IMR-90 (cell line): Measurements from ENCODE around the gene RPH3AL.

Source experiments
- CEBPB ChIP-seq: IDR thresholded peaks from 2 replicates; pipeline ENCODE4 v1.6.1; 2012; ENCODE audit warnings: low read depth, low read length, improper control_type of control experiment
- NFE2L2 ChIP-seq: fragments of 150-350 bp; IDR thresholded peaks from 2 replicates; pipeline ENCODE4 v1.6.1; 2016; ENCODE audit warnings: low read depth, mild to moderate bottlenecking, low read length
- POLR2A ChIP-seq: IDR thresholded peaks from 2 replicates; pipeline ENCODE4 v1.6.1; 2012; ENCODE audit warnings: mild to moderate bottlenecking, low read depth, low read length
- RFX5 ChIP-seq: IDR thresholded peaks from 2 replicates; pipeline ENCODE4 v1.8.0; 2012; ENCODE audit warnings: low read depth, mild to moderate bottlenecking, low read length, moderate library complexity
- USF2 ChIP-seq: fragments of 150-350 bp; IDR thresholded peaks from 2 replicates; pipeline ENCODE4 v1.6.1; 2017; ENCODE audit warnings: mild to moderate bottlenecking, antibody characterized with exemption, low read length, low read depth
- TF ChIP-seq, protein P1 (sequence below): conservative IDR thresholded peaks from 2 replicates; pipeline ENCODE4 v1.5.1; 2012; ENCODE audit warnings: mild to moderate bottlenecking, low read depth, low read length, improper control_type of control experiment

DNA sequence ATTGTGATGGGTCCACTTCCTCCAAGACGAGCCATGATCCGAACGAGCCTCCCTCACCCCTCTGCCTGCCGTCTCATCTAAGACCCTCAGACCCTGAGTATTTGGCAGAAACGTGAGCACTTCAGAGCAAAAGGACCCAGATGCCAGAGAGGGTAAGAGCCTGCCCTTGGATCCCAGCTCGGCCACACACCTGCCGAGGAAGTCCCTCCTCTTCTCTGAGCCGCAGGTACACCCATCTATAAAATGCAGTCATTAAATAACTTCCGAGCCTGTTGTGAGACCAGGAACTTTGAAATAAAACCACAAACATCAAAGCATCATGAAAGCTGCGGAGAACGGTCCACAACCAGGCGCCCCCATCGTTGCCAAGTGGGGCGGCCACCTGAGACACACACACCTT is 106.4 kb downstream of the RPH3AL start:
- TF ChIP-seq RFX5, result no peak
- no peak for TF ChIP-seq POLR2A
- TF ChIP-seq, protein P1, sequence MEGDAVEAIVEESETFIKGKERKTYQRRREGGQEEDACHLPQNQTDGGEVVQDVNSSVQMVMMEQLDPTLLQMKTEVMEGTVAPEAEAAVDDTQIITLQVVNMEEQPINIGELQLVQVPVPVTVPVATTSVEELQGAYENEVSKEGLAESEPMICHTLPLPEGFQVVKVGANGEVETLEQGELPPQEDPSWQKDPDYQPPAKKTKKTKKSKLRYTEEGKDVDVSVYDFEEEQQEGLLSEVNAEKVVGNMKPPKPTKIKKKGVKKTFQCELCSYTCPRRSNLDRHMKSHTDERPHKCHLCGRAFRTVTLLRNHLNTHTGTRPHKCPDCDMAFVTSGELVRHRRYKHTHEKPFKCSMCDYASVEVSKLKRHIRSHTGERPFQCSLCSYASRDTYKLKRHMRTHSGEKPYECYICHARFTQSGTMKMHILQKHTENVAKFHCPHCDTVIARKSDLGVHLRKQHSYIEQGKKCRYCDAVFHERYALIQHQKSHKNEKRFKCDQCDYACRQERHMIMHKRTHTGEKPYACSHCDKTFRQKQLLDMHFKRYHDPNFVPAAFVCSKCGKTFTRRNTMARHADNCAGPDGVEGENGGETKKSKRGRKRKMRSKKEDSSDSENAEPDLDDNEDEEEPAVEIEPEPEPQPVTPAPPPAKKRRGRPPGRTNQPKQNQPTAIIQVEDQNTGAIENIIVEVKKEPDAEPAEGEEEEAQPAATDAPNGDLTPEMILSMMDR, result no peak
- no peak for TF ChIP-seq USF2
- no peak for TF ChIP-seq NFE2L2
- TF ChIP-seq CEBPB, result no peak
